Osteoblast (primary cell): ENCODE measurements around the gene PRR19. TPM values are rescaled to one million over a fixed set of nuclear protein-coding genes. Genes with fewer than 3 reads are reported as not detected.
A peak's percentile ranks its signal among the peaks of the same experiment; 100 is the strongest.

Source experiments
- DNase-seq: peaks from one replicate; pipeline ENCODE4 v3.0.0; 2011; ENCODE audit warnings: low spot score, mixed read lengths; ENCODE audit not compliant: insufficient read length; ENCODE audit errors: missing footprints
- H2AFZ ChIP-seq: 2 replicates; pipeline ENCODE4 v1.6.0; 2011; ENCODE audit warnings: mild to moderate bottlenecking, low read length
- H3K27ac ChIP-seq: 2 replicates; pipeline ENCODE4 v1.5.1; 2011; ENCODE audit warnings: mild to moderate bottlenecking, low read depth, low read length, moderate library complexity
- H3K27me3 ChIP-seq: 2 replicates; pipeline ENCODE4 v1.6.0; 2012; ENCODE audit warnings: mild to moderate bottlenecking, control low read depth, inconsistent platforms, low read length, moderate library complexity; ENCODE audit not compliant: insufficient read depth
- H3K36me3 ChIP-seq: 2 replicates; pipeline ENCODE4 v1.5.1; 2011; ENCODE audit warnings: mild to moderate bottlenecking, low read length, control low read depth, moderate library complexity; ENCODE audit not compliant: insufficient read depth
- H3K4me1 ChIP-seq: 2 replicates; pipeline ENCODE4 v1.5.1; 2011; ENCODE audit warnings: mild to moderate bottlenecking, low read length, control low read depth, moderate library complexity; ENCODE audit not compliant: insufficient read depth
- H3K4me2 ChIP-seq: 2 replicates; pipeline ENCODE4 v1.6.0; 2011; ENCODE audit warnings: mild to moderate bottlenecking, low read length; ENCODE audit not compliant: insufficient read depth
- H3K4me3 ChIP-seq: fragments of 200-600 bp; sonication (generic); 3 replicates; pipeline ENCODE4 v1.5.1; 2012; ENCODE audit warnings: mild to moderate bottlenecking, low read length, inconsistent platforms; ENCODE audit not compliant: insufficient read depth
- H3K79me2 ChIP-seq: 2 replicates; pipeline ENCODE4 v1.6.0; 2012; ENCODE audit warnings: mild to moderate bottlenecking, low read length, control low read depth, inconsistent platforms; ENCODE audit not compliant: insufficient read depth
- H3K9me3 ChIP-seq: 2 replicates; pipeline ENCODE4 v1.5.1; 2011; ENCODE audit warnings: low read depth, low read length, control low read depth
- H4K20me1 ChIP-seq: 2 replicates; pipeline ENCODE4 v1.6.0; 2012; ENCODE audit warnings: mild to moderate bottlenecking, low read length, control low read depth; ENCODE audit not compliant: insufficient read depth
- total RNA-seq: library from RNA; depleted of rRNA; stranded (reverse); fragments of >200 nt; gene quantifications from 2 replicates; pipeline ENCODE4 v1.2.3, GENCODE V29; 2012
- TF ChIP-seq, protein P1 (sequence below): IDR thresholded peaks from 2 replicates; pipeline ENCODE4 v1.5.1; 2011; ENCODE audit warnings: mild to moderate bottlenecking, low read depth, low read length, moderate library complexity; ENCODE audit errors: extremely low read depth

PRR19 gene
- total RNA-seq, 1 donor, result 0.36 TPM

GRCh38 chr19:42333018-42333417 lies 31.1 kb downstream of the PRR19 start:
- DNase-seq, result peak; percentile 11
- TF ChIP-seq, protein P1, sequence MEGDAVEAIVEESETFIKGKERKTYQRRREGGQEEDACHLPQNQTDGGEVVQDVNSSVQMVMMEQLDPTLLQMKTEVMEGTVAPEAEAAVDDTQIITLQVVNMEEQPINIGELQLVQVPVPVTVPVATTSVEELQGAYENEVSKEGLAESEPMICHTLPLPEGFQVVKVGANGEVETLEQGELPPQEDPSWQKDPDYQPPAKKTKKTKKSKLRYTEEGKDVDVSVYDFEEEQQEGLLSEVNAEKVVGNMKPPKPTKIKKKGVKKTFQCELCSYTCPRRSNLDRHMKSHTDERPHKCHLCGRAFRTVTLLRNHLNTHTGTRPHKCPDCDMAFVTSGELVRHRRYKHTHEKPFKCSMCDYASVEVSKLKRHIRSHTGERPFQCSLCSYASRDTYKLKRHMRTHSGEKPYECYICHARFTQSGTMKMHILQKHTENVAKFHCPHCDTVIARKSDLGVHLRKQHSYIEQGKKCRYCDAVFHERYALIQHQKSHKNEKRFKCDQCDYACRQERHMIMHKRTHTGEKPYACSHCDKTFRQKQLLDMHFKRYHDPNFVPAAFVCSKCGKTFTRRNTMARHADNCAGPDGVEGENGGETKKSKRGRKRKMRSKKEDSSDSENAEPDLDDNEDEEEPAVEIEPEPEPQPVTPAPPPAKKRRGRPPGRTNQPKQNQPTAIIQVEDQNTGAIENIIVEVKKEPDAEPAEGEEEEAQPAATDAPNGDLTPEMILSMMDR, result no peak
- Histone ChIP-seq H3K4me3 (no peak overlapping the region), H3K4me1 (no peaks in the 10 kb centered on the region), H3K27ac (no peak overlapping the region), H3K79me2 (peaks cover 15% of the 10 kb centered on the region), H3K9me3 (no peaks in the 10 kb centered on the region), H3K4me2 (no peak overlapping the region), H3K27me3 (no peaks in the 10 kb centered on the region), H3K36me3 (no peaks in the 10 kb centered on the region), H4K20me1 (peaks cover 13% of the 10 kb centered on the region), H2AFZ (no peak overlapping the region)

GRCh38 chr19:42333975-42334696 lies 32.2 kb downstream of the PRR19 start:
- no peaks in the 10 kb centered on the region for H3K9me3 ChIP-seq
- DNase-seq, result peak; percentile 0
- no peaks in the 10 kb centered on the region for H3K4me1 ChIP-seq
- no peak overlapping the region for H3K27ac ChIP-seq
- peaks cover 5% of the 10 kb centered on the region for H3K79me2 ChIP-seq
- no peak overlapping the region for H3K4me2 ChIP-seq
- H3K27me3 ChIP-seq, result no peaks in the 10 kb centered on the region
- H3K4me3 ChIP-seq, result no peak overlapping the region
- H4K20me1 ChIP-seq, result peaks cover 11% of the 10 kb centered on the region
- H3K36me3 ChIP-seq, result no peaks in the 10 kb centered on the region
- H2AFZ ChIP-seq, result no peak overlapping the region
- TF ChIP-seq, protein P1, result no peak

DNA sequence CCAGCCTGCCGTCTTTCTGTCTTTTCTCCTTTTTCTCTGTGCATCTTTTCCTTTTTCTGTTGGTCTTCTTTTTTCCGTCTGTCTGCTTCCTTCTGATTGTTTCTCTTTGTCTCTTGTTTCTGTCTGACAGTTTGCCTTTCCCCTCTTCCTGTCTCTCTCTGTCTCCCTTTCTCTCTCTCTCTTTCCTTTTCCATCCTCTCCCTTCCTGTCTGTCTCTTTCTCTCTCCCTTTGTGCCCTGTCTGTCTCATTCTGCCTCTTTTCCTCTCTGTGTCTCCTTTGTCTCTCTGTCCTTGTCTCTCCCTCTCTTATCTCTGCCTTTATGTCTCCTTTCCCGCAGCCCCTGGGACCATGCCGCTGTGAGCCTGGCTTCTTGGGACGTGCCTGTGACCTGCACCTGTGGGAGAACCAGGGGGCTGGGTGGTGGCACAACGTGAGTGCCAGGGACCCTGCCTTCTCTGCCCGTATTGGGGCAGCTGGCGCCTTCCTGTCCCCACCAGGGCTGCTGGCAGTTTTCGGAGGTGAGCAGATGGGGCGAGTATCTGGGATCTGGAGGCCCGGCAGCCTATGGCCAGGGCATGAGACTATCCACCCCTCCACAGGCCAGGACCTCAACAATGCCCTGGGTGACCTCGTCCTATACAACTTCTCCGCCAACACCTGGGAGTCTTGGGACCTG lies 32.9 kb downstream of the PRR19 start:
- Histone ChIP-seq H3K4me1 (no peaks in the 10 kb centered on the region), H3K4me3 (no peak overlapping the region), H4K20me1 (peaks cover 9% of the 10 kb centered on the region), H3K27ac (no peak overlapping the region), H3K4me2 (no peak overlapping the region), H3K79me2 (peaks cover 4% of the 10 kb centered on the region), H3K27me3 (no peaks in the 10 kb centered on the region), H3K9me3 (no peaks in the 10 kb centered on the region), H3K36me3 (no peaks in the 10 kb centered on the region), H2AFZ (no peak overlapping the region)
- TF ChIP-seq, protein P1, result no peak
- DNase-seq, result peak; percentile 66

DNA sequence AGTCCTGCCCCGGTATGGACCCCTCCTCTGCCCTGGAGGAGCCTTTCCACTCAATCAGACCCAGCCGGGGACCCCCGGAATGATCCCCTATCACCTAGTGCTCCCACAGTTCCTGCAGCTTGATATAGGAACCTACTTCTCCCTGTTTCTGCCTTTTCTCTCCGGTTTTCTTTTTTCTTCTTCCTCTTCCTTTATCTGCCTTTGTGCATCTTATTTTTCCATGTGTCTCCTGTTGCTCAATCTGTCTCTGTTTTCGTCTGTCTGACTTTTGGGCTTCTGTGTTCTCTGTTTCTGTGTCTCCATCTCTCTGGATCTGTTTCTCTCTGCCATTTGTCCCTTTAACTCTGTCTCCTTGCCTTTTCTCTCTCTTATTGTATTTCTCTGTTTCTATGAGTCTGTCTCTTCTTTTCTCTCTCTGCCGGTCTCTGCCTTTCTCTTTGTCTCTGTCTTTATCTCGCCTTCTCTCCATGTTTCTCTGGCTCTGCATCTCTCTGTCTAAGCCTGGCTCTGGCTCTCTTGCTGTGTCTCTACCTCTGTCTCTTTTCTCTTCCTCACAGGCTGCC lies 33.5 kb downstream of the PRR19 start:
- Histone ChIP-seq H3K79me2 (peaks cover 4% of the 10 kb centered on the region), H3K4me3 (no peak overlapping the region), H3K4me2 (no peak overlapping the region), H4K20me1 (peaks cover 5% of the 10 kb centered on the region), H3K4me1 (no peaks in the 10 kb centered on the region), H3K27me3 (no peaks in the 10 kb centered on the region), H2AFZ (no peak overlapping the region), H3K27ac (no peak overlapping the region), H3K9me3 (no peaks in the 10 kb centered on the region), H3K36me3 (no peaks in the 10 kb centered on the region)
- peak; percentile 5 for DNase-seq
- TF ChIP-seq, protein P1, result no peak
